NB4 (cell line): ENCODE data around the gene CCDC50.

Experiments used
- DNase-seq: peaks from one replicate; pipeline ENCODE4 v3.0.0; 2010; ENCODE audit warnings: low read depth
- H3K4me3 ChIP-seq: one replicate; pipeline ENCODE4 v1.5.1; 2011; ENCODE audit warnings: mild to moderate bottlenecking, low read depth, low read length, moderate library complexity
- CTCF ChIP-seq: IDR thresholded peaks from one replicate; pipeline ENCODE4 v1.5.1; 2012; ENCODE audit warnings: low read depth, low read length
- MAX ChIP-seq: IDR thresholded peaks from 2 replicates; pipeline ENCODE4 v1.6.1; 2011; ENCODE audit warnings: low read depth, low read length
- MYC ChIP-seq: IDR thresholded peaks from 2 replicates; pipeline ENCODE4 v1.6.1; 2011; ENCODE audit warnings: low read depth, low read length
- POLR2A ChIP-seq: IDR thresholded peaks from 2 replicates; pipeline ENCODE4 v1.6.1; 2011; ENCODE audit warnings: mild to moderate bottlenecking; ENCODE audit not compliant: insufficient read length; ENCODE audit errors: extremely low read depth

Gene CCDC50

GRCh38 chr3:191343913-191344312, 14.7 kb downstream of the CCDC50 start:
- DNase-seq: no peak
- no peak overlapping the region for H3K4me3 ChIP-seq
- TF ChIP-seq CTCF: no peak

GRCh38 chr3:191345334-191345733, 16.1 kb downstream of the CCDC50 start:
- no peak for DNase-seq
- H3K4me3 ChIP-seq: no peak overlapping the region
- TF ChIP-seq POLR2A: no peak
- TF ChIP-seq CTCF: no peak
- TF ChIP-seq MYC: no peak
- no peak for TF ChIP-seq MAX

- H3K4me3 ChIP-seq: no peak overlapping the region
- no peak for DNase-seq
- TF ChIP-seq POLR2A (no peak), MAX (no peak), MYC (no peak), CTCF (no peak)
These were observed 18.0 kb downstream of the CCDC50 start for GRCh38 chr3:191347228-191347627.

- no peak for TF ChIP-seq MYC
- no peak for TF ChIP-seq POLR2A
- TF ChIP-seq MAX: no peak
- no peak for TF ChIP-seq CTCF
- no peak overlapping the region for H3K4me3 ChIP-seq
- no peak for DNase-seq
These were observed 18.9 kb downstream of the CCDC50 start for GRCh38 chr3:191348098-191348497.

GRCh38 chr3:191350396-191351090, 21.3 kb downstream of the CCDC50 start:
- TF ChIP-seq CTCF (no peak), POLR2A (no peak)
- no peak for DNase-seq
- no peak overlapping the region for H3K4me3 ChIP-seq

GRCh38 chr3:191352014-191352413, 22.8 kb downstream of the CCDC50 start:
- no peak for DNase-seq
- no peak overlapping the region for H3K4me3 ChIP-seq
- TF ChIP-seq MYC: no peak
- no peak for TF ChIP-seq CTCF
- no peak for TF ChIP-seq POLR2A
- TF ChIP-seq MAX: no peak
